Epithelial cell of esophagus (primary cell): ENCODE measurements around the gene CD274.
"Not testable (repeated sequence)": the region's sequence is repeated elsewhere in the genome, so short reads cannot be mapped to it uniquely, and the experiment has no call there.

Experiments
- DNase-seq: peaks from one replicate; pipeline ENCODE4 v3.0.0; 2010; ENCODE audit warnings: low read depth
- H3K4me3 ChIP-seq: 2 replicates; pipeline ENCODE4 v1.5.1; 2011; ENCODE audit warnings: mild to moderate bottlenecking, low read length, control low read depth
- TF ChIP-seq, protein P1 (sequence below): IDR thresholded peaks from 2 replicates; pipeline ENCODE4 v1.5.1; 2011; ENCODE audit warnings: low read depth, mild to moderate bottlenecking, low read length, control low read depth, inconsistent platforms; ENCODE audit not compliant: insufficient read depth; ENCODE audit errors: missing control alignments

CD274 gene

DNA sequence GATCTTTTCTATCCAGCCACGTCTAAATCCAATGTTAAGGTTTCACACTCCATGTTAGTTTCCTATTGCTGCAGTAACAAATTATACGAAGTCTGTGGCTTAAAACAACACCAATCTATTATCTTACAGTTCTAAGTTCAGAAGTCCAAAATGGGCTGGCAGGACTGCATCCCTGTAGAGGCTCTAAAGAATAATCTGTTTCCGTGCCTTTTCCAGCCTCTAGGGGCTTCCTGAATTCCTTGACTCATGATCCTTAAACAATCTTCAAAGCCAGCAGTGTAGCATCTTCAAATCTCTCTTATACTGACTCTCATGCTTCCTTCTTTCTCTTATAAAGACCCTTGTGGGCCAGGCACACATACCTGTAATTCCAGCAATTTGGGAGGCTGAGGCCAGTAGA, 19.4 kb upstream of the CD274 start:
- TF ChIP-seq, protein P1, sequence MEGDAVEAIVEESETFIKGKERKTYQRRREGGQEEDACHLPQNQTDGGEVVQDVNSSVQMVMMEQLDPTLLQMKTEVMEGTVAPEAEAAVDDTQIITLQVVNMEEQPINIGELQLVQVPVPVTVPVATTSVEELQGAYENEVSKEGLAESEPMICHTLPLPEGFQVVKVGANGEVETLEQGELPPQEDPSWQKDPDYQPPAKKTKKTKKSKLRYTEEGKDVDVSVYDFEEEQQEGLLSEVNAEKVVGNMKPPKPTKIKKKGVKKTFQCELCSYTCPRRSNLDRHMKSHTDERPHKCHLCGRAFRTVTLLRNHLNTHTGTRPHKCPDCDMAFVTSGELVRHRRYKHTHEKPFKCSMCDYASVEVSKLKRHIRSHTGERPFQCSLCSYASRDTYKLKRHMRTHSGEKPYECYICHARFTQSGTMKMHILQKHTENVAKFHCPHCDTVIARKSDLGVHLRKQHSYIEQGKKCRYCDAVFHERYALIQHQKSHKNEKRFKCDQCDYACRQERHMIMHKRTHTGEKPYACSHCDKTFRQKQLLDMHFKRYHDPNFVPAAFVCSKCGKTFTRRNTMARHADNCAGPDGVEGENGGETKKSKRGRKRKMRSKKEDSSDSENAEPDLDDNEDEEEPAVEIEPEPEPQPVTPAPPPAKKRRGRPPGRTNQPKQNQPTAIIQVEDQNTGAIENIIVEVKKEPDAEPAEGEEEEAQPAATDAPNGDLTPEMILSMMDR: no peak
- no peak for DNase-seq
- no peak overlapping the region for H3K4me3 ChIP-seq

- not testable (repeated sequence) for DNase-seq, H3K4me3 ChIP-seq
Observed at GRCh38 chr9:5432890-5433289, 17.5 kb upstream of the CD274 start.

DNA sequence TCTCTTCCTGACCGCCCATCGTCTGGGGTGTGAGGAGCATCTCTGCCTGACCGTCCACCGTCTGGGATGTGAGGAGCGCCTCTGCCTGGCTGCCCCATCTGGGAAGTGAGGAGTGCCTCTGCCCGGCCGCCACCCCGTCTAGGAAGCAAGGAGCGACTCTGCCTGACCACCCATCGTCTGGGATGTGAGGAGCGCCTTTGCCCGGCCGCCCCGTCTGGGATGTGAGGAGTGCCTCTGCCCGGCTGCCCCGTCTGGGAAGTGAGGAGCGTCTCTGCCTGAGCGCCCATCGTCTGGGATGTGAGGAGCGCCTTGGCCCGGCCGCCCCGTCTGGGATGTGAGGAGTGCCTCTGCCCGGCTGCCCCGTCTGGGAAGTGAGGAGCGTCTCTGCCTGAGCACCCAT, 17.0 kb upstream of the CD274 start:
- DNase-seq, H3K4me3 ChIP-seq: not testable (repeated sequence)

DNA sequence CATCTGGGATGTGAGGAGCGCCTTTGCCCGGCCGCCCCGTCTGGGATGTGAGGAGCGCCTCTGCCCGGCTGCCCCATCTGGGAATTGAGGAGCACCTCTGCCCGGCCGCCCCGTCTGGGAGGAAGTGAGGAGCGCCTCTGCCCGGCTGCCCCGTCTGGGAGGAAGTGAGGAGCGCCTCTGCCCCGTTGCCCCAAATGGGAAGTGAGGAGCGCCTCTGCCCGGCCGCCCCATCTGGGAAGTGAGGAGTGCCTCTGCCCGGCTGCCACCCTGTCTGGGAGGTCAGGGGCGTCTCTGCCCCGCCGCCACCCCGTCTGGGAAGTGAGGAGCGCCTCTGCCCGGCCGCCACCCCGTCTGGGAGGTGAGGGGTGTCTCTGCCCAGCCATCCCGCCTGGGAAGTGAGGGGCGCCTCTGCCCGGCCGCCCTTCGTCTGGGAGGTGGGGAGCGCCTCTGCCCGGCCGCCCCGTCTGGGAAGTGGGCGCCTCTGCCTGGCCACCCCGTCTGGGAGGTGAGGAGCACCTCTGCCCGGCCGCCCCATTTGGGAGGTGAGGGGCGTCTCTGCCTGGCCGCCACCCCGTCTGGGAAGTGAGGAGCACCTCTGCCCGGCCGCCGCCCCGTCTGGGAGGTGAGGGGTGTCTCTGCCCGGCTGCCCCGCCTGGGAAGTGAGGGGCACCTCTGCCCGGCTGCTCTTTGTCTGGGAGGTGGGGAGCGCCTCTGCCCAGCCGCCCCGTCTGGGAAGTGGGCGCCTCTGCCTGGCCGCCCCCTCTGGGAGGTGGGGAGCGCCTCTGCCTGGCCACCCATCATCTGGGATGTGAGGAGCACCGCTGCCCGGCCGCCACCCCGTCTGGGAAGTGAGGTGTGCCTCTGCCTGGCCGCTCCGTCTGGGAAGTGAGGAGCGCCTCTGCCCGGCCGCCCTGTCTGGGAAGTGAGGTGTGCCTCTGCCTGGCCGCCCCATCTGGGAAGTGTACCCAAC, 16.2 kb upstream of the CD274 start:
- not testable (repeated sequence) for DNase-seq, H3K4me3 ChIP-seq

GRCh38 chr9:5435912-5436311, 14.4 kb upstream of the CD274 start:
- TF ChIP-seq, protein P1: no peak
- no peak overlapping the region for H3K4me3 ChIP-seq
- DNase-seq: no peak

GRCh38 chr9:5436441-5436840, 13.9 kb upstream of the CD274 start:
- no peak for DNase-seq
- peak overlapping the region; percentile 73 for H3K4me3 ChIP-seq

DNA sequence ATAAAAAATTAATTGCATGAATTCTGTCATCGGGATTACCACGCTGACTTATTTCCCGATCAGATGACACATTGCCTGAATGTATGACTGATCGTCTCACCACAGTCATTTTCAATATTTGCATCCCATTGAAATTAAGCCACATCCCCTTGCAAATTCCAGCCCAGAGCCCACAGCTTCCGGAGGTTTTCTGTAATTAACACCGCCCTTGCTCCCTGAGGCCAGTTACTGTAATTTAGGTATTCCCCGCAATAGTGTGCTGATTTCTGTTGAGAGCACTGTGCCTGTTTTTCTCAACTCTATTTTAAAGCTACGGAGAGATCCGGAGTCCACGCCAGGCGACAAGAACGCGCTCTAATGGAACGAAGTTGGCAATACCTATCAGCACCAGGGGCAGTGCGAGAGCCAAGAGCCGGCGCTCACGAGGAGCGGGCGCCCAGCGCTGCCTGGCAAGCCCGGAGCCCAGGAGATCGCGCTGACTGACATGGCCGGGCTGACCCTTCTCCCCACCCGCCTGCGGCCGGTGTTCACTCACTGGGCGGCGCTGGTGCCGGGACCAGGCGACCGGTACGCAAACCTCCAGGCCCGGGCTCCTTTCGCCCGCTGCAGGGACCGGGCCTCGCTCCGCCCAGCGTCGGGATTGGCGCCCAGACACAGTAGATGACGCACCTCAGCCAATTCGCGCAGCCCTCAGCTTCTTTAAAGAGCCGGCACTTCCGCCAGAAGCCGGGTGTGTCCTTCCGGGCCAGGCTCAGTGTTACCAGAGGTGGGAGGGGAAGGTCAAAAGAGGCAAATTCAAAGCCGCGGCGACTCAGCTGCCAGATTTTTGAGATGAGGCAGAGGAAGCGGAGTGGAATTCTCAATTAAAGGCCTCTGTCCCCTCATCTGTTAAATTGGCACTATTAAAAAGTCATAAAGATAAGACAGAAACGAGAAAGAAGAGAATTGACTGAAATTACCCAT, 12.8 kb upstream of the CD274 start, which contains the start of gene PLGRKT:
Gene PLGRKT, minus strand, starts transcription at position 672 of the 963 bp plus-strand sequence. CDS start 5,948 bp downstream, outside the sequence.
- TF ChIP-seq, protein P1: peak; percentile 19
- H3K4me3 ChIP-seq: peak within 1 kb of the TSS; percentile 73
- DNase-seq: peak; percentile 93

More at GRCh38 chr9:5436441-5436840, 13.9 kb upstream of the CD274 start:
- TF ChIP-seq, protein P1: no peak

GRCh38 chr9:5438301-5439162, 11.8 kb upstream of the CD274 start:
- TF ChIP-seq, protein P1: no peak
- H3K4me3 ChIP-seq: peak overlapping the region; percentile 73
- peak; percentile 38 for DNase-seq
